SK-N-DZ (cell line): ENCODE measurements around the gene GDA.
A peak's percentile ranks its signal among the peaks of the same experiment; 100 is the strongest.
"Not testable (repeated sequence)": the region's sequence is repeated elsewhere in the genome, so short reads cannot be mapped to it uniquely, and the experiment has no call there.

Experiments
- DNase-seq: peaks from one replicate; pipeline ENCODE4 v3.0.0-alpha.2; 2015; ENCODE audit warnings: low spot score

The GDA gene

DNA sequence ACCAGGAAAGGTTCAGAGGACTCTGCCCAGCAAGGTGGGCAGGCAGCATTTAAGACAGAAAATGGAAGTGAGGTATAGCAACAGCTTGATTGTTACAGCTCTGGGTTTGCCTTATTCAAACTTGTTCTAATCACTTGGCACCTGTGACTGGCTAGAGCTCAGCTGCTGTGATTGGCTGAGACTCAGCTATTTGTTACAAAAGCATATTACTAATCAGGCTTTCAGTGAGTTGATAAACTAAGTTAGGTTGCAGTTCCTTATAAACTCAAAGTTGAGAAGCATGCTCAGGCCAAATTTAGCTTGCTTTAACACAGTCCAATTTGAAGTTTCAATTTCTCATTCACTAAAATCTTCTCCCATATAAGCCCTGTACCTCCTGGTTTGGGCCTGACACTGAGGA is 56.3 kb downstream of the GDA start:
- no peak for DNase-seq

DNA sequence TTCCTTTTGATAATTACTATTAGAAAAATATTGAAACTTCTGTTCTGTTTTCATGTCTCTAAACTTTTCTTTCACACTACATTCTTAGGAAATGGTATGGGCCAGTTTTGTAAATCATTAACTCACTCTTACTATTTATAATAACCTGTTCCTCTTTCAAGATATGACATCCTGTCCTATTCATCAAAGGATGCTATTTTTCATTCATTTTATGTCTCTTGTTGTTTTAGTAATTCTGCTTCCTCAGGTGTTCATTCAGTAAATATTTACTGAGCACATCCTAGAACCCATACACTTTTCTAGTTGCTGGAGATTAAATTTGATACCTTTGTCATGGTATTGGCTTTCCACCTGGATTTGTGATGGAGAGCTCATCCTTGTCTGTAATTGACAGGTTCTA is 58.0 kb downstream of the GDA start:
- DNase-seq = no peak

DNA sequence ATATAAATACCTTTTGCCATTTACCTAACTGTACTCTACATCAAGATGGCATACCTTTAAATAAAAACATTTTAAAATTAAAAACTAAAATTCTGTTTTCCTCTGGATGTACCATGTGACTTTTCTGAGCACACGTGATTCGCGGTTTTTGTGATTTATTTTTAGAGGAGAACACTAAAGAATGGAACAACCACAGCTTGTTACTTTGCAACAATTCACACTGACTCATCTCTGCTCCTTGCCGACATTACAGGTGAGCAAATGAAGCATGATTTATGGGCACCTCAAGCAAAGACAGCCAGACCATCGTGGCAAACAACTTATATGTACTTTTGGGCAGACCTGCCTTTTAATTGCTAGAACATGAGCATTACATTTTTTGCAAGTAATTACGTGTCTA is 61.3 kb downstream of the GDA start:
- no peak for DNase-seq

DNA sequence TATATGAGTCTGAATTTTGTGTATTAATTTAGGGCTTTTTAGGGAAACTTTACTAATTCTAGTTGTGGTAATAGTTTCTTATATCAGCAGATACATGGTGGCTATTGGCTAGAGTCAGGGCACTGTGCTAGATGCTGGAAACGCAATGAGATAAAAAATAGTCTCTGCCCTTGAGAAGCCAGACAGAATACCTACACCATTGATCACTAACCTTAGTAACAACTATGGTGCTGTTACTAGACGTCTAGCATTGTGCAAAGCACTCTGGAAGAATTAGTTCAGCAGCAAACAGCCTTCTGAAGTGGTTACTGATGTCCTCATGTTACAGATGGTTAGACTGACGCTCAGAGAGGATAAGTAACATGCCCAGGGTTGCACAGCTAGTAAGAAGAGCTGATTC is 61.8 kb downstream of the GDA start:
- no peak for DNase-seq

DNA sequence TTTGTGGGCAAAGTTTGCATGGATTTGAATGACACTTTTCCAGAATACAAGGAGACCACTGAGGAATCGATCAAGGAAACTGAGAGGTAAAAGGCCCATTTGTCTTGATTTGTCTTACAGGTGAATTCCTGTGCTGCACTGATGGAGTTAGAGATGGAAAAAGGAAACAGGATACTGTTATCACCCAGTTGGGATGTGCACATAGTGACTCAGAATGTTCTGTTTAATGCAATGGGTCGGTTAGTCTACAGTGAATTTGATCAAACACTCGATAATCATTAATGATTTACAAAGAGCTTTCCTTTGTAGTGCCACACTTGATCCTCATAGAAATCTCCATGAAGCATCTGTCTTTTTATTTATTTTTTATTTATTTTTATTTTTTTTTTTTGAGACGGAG is 64.7 kb downstream of the GDA start:
- DNase-seq = no peak

DNA sequence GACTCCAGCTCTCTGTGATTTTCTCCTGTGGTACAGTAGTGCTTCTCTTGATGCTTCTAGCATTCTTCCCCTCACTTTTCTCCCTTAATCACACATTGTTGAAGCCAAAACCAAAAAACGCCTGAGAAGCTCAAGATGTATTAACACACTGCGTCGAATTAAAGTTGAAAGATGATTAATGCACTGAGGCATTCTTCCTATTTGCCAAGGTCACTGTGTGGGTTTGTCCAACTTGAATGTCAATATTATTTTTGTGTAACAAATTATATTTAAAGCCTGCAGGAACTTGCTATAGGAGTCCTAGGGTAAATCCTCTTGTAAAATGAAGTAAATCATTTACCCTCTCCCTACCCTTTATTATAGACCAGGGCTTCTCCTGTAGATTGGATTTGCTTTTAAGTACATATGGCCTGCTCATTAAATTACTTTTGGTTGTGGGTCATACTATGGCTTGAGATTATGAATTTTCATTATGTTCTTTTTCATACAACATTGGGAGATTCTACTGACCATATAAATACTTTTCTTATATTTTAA is 68.1 kb downstream of the GDA start:
- no peak for DNase-seq

DNA sequence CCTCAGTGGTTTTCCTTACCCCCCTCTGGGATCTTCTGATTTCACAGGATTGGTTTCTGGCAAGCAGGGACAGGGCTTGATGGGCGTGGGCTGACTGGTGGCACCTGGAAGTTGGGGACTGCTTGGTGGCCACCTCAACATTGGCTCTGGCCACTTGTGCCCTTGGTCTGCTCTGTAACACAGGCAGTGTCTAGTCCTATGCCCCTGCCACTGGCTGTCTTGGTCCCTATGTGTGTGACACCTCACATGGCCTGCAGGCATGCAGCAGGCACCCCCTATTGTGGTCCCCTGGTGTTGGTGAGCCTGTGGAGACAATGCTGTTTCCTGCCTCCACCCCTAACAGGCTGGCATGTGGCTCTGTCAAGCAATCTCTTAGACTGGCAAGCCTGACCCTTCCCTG is 71.3 kb downstream of the GDA start:
- DNase-seq = no peak

DNA sequence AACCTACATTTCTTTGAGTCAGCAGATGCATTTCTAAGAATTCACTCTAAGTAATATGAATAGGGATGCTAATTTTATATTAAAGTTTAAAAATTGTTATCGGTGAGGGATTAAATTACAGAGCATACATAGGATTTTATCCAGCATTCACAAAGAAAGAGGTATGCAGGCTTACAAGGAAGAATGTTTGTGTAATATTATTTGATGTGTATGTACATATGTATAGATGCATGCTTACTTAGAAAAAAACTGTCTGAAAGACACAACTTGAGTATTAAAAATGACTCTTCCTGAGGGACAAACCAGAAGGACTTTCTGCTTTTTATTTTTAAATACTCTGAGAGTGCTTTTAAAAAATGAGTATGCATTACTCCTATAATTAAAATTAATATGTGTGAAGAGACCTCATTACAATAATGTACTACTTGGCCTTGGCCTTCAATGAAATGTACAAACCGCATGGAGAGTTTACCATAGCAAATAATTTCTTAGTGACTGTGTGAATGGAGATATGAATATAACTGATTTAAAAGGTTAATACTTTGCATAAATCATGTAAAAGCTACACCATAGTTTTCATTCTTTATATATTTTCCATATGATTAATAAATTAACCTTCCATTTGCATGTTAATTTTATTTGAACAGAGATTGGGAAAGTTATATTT is 77.0 kb downstream of the GDA start:
- DNase-seq = no peak

DNA sequence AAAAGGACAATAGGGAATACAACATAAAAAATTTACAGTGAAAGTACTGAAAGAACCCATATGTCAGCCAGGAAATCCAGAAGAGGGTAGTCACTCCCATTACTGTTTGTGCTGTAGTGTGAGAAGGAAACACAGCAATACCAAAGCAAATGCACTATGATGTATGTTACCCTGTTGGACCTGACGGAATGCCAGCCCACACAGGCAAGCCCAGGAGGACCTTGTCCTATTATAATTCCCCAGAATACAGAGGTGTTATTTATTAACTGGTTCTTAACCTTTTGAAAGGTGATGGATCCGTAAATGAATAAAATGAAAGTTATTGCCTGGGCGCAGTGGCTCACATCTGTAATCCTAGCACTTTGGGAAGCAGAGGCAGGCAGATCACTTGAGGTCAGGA is 79.0 kb downstream of the GDA start:
- DNase-seq = no peak

DNA sequence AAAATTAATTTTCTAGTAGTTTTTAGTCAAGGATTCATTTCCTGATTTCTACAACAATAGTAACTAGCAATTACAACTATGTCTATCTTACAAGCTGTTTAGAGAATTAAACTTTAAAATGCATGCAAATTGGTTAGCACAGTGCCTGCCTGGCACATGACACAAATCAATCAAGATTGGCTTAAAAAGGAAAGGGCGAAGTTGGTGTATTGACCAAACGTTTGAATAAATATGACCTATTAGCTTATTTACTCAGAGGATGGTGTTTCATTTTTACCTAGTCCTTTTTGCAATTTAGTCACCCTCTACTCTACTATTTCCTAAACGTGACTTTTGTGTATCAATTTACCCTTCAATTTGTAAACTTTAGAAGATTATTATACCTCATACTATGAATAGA is 83.5 kb downstream of the GDA start:
- no peak for DNase-seq

DNA sequence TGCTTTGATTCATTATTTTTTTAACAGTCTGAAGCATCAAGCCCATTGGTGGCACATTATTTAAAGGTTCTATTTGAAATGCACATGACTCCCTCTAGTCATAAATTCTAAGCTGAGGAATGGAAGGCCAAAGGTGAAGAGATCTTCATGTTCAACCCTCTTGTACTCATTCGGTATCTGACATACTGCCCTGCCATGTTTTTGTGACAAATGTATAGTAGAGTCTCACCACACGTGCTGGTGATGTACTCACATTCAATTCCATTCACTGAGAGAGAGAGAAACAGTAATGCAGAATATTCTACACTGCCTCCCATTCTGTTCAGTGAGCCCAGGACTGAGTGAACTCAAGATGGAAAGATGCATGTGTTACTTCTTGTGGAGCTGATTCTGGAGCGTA is 98.3 kb downstream of the GDA start:
- no peak for DNase-seq

DNA sequence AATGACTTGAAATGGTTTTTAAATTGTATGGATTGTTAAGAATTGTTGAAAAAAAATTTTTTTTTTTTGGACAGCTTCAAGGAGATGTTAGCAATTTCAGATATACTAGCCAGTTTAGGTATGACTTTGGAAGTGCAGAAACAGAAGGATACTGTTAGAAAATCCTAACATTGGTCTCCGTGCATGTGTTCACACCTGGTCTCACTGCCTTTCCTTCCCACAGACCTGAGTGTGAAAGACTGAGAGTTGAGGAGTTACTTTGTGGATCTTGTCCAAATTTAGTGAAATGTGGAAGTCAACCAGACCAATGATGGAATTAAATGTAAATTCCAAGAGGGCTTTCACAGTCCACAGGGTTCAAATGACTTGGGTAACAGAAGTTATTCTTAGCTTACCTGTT is 102.3 kb downstream of the GDA start:
- DNase-seq = no peak

DNA sequence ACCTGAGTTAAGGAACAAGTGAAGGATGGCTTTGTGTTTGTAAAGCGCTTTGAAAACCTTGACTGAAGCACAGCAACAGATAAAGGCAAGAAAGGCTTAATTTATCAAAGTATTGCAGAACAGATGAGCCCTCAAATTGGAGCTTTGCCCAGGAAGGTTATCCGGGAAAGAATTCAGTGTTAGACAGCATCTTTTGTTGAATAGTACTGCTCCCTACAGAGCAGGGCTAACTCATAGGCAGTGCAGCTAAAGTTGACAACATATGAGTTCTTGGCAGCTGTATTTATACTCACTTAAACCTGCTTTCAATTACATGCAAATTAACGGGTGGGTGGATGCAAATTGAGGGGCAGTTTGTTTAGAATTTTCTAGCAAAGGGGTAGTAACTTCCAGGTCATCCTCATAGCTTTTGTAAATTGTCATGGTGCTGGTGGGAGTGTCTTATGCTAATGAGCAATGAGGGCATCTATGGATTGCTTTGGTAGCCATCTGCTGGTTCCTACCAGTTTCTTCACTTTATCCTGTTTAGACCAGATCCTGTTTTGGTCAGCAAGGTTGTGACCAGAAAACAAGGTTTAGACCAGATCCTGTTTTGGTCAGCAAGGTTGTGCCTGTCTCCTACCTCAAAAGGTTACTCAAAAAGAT is 105.8 kb downstream of the GDA start:
- no peak for DNase-seq

DNA sequence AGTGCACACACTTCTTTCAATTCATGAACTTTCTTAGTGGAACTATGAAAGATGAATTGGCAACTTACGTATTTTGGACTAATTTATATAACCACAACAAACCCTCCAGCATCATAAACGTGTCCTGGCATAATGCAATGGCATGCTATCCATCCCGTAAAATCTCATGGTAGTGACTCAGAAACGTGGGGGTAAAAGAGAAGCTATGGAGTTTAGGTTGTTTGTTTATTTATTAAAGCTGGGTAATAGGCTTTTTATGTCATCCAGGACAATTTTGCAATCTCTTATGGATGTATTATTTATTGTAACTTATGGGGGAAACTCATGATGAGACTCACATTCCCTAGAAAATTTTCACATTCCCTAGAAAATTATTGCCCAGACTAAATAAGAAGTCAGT is 106.3 kb downstream of the GDA start:
- no peak for DNase-seq

DNA sequence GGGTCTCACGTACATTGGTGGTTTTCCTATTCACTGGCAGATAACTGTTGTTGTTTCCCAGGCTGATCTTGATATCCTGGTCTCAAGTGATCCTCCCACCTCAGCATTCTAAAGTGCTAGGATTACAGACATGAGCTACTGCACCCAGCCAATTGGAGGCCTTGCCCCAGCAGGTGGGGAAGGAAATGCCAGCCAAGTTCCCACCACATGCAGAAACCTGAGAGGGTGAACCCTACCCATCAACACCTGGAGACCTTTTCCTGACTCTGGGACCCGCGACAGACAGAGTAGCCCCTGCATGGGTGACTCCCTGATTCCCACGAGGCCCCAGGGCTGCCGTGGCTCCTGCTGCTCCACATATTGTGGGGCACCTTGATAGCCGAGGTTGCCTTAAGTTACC is 107.7 kb downstream of the GDA start:
- no peak for DNase-seq

DNA sequence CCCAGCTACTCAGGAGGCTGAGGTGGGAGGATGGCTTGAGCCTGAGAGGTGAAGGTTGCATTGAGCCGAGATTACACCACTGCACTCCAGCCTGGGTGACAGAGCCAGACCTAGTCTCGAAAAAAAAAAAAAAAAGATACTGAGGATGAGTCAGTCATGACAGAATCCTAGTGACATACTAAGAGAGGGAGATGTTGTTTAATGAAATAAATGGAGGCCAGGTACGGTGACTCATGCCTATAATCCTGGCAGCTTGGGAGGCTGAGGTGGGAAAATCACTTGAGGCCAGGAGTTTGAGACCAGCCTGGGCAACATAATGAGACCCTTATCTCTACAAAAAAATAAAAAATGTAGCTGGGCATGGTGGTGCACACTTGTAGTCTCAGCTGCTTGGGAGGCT is 108.6 kb downstream of the GDA start:
- DNase-seq = no peak

DNA sequence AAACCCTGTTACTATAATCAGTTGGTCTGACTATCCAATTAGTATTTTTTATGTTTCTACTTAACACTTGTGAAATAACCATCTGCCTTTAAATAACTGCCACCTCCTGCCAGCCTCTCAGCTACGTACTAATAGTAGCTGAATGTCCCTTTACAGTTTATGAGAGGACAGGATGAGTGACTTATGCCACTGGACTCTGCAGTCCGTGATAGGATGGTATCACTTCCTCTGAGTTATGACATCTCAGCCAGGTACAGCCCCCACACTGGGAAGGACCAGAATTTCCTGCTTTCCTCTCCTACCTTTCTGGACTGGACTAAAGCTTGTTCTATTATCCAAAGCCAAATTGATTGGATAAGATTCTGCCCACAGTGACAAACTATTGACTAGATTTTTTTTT is 112.8 kb downstream of the GDA start:
- no peak for DNase-seq

DNA sequence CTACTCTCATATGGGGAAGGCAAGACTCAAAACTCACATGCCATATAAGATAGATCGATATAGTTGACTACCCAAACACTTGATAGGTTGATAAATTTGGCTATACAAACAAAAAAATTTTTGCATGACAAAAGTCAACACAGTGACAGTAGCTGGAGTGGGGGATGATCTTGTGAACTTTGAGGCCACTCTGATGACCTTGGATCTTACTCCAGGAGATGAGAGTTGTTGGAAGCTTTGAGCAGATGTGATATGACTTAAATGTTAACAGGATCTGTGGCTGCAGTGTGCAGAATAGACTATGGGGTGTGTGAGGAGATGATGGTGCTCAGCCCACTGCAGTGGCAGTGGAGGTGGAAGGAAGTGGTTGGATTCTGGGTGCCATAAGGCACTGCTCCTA is 114.3 kb downstream of the GDA start:
- no peak for DNase-seq

DNA sequence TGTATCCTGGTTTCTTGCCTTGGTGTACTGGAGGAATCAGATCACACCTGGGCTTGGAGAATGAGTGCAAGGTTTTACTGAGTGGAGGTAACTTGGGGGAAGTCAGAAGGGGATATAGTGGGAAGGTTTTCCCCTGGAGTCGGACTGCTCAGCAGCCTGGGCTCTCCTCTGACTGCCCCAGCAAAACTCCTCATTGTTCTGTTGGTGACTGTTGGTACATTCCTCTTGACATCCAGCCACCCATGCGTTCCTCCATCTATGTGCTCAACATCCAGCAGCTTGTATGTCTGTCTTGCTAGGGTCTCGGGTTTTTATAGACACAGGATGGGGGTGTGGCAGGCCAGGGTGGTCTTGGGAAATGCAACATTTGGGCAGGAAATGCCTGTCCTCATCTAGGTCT is 119.7 kb downstream of the GDA start:
- DNase-seq = no peak

DNA sequence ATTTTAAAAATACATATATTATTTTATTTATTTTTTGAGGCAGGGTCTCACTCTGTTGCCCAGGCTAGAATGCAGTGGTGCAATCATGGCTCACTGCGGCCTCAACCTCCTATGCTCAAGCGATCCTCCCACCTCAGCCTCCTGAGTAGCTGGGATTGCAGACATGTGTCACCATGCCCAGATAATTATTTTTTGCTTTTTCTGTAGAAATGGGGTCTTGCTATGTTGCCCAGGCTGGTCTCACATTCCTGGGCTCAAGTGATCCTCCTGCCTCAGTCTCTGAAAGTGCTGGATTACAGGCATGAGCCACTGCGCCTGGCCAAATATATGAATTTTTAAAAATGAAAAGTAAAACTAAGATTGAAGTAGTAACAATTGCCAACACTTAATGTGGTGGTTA is 121.1 kb downstream of the GDA start:
- not testable (repeated sequence) for DNase-seq

DNA sequence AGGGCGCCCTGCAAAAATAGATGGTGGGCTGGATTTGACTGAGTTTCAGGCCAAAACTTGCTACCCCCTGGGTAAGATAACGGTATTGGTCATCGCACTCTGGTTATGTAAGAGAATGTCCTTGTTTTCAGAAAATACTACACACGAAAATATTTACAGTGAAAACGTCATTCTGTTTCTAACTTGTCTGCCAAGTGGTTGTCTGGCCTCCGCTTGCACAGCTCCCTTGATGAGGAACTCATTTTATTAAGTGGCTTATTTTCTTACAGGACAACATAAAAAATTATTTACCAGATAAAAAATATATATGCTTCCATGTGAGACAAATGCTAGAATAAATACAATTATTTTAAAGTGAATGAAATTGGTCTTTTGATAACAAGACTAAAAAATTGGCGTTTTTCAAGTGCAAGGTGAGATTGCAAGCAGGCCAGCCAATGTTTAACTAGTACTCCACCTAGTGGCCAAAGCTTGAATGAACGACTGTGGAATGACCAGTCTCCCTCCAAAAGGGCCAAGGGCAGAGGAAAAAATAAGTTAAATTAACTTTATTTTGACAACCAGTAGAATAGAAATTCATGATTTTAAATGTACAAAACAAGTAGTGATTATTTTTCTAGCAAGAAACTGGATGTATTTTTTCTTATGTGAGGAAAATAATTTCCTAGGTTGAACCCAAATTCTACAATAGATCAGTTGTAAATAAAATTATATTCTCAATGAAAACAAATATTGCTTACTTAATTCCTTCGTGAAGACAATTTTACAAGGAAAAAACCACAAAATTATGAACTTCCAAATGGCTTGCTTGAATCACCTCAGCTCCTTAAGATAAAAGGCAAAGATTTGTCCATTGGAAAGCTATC is 122.6 kb downstream of the GDA start:
- peak; percentile 37 for DNase-seq

DNA sequence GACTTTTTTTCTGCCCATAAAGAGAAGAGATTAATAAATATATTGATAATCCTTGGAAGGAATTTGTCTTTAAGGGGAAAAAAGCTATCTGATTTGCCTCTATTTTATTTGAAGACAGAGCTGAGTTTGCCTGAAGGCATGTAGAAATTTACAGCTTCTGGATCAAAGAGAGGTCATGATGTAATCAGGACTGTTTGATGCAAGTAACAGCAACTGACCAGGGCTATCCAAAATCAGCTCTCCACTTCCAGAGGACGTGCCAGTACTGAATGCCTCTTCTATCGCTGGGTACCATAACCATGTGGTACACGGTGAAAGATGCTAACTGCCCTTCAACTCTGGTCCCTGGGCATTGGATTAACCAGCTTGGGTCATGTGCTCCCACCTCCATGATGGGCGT is 125.2 kb downstream of the GDA start:
- no peak for DNase-seq

DNA sequence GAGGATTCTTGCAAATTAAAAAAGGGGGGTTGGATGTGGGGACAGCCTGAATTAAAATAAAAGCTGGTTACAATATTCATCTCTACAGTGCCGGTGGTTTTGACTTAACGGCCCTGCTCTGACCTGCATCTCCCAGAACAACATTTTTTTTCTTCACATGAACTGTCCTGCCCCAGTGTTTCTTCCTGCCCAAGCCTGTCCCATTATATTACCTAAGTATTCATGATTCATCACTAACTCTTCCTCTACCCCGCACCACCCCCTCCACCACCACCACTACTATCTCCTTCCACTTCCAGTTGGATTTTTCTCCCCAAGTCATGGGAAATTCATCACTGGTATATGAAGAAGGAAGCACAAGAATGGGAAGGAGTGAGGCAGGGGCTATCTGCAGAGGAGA is 125.7 kb downstream of the GDA start:
- DNase-seq = no peak
